Measurements from ENCODE around the gene ACTG1.
"Not testable (repeated sequence)": the region's sequence is repeated elsewhere in the genome, so short reads cannot be mapped to it uniquely, and the experiment has no call there.

The ACTG1 gene

DNA sequence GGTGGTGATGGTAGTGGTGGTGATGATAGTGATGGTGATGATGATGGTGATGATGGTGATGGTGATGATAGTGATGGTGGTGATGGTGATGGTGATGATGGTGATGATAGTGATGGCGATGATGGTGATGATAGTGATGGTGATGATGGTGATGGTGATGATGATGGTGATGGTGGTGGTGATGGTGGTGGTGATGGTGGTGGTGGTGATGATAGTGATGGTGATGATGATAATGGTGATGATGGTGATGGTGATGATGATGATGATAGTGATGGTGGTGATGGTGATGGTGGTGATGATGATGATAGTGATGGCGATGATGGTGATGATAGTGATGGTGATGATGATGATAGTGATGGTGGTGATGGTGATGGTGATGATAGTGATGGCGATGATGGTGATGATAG, 19.4 kb upstream of the ACTG1 start:
- DNase-seq: not testable (repeated sequence)

DNA sequence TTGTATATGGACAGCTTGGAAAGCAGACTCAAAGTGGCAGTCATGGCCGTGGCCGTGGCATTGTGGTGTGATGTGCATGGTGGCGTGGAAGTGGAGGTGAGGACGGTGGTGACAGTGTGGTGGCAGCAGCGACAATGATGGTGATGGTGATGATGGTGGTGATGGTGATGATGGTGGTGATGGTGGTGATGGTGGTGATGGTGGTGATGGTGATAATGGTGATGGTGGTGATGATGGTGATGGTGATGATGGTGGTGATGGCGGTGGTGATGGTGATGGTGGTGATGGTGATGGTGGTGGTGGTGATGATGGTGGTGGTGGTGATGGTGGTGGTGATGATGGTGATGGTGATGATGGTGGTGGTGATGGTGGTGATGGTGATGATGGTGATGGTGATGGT, 18.4 kb upstream of the ACTG1 start:
- not testable (repeated sequence) for DNase-seq

DNA sequence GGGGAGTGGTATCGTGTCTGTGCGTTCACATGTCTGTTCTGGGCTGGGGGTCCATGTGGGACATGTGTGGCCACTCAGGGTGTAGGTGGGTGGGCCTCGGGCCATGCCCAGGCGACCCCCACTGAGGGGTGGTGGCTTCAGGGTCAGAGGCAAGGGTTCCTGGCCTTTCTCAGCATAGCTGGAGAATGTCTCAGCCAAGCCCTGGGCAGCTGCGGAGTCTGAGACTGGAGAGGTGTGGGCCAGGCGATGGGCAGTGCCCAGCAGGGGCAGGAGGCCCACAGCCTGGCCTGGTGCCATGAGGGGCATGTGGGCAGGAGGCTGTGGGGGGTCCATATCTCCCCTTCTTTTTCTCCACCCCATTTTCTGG, 16.8 kb upstream of the ACTG1 start:
- no peak for DNase-seq

DNA sequence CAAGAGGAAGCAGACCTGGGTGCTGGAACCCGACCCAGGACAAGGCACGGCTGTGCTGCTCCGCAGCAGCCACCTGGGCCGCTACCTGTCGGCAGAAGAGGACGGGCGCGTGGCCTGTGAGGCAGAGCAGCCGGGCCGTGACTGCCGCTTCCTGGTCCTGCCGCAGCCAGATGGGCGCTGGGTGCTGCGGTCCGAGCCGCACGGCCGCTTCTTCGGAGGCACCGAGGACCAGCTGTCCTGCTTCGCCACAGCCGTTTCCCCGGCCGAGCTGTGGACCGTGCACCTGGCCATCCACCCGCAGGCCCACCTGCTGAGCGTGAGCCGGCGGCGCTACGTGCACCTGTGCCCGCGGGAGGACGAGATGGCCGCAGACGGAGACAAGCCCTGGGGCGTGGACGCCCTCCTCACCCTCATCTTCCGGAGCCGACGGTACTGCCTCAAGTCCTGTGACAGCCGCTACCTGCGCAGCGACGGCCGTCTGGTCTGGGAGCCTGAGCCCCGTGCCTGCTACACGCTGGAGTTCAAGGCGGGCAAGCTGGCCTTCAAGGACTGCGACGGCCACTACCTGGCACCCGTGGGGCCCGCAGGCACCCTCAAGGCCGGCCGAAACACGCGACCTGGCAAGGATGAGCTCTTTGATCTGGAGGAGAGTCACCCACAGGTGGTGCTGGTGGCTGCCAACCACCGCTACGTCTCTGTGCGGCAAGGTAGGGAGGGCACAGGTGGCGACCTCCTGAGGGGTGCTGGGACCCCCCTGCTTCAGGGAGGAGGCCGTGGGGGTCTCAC, 16.2 kb upstream of the ACTG1 start:
- no peak for DNase-seq

DNA sequence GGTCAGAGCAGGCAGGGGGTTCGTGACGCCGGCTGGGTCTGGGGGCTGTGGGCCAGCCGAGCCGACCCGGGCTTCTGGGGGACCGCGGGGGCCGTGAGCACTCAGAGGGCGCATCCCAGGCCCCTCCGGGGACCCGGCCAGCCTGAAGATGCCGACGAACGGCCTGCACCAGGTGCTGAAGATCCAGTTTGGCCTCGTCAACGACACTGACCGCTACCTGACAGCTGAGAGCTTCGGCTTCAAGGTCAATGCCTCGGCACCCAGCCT, 15.7 kb upstream of the ACTG1 start:
- no peak for DNase-seq

DNA sequence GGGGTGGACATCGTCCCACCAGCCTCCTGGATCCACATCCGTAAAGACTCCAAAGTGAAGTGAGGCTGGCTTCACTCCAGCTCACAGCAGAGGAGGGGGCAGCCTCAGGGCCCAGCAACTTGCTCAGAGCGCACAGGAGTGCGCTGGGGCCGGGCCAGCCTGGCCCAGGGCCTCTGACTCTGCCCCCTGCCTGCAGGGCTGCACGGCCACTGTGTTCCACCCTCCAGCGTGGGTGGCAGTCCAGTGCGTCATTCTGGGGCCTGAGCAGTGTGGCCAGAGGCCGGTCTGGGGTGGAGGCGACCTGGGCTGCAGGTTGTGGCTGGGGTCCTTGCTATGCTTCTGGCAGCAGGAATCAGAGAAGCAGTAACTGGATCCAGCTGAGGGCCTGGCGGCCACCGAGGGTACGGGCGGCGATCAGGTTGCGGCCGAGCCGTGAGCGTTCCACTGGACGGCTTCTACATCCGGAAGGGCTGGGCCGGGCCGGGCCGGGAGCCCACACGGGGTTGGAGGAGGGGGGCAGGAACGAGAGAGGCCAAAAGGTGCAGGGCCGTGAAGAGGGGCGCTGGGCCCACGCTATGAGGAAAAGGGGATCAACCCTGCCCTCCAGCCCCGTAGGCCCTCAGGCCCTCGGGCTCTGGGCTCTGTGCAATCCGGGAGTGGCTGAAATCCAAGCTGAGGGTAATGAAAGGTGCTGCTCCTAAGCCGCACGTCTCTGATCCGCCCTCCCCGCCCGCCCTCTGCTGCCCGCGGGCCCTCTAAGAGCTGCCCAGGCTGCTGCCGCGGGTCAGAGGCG, 15.2 kb upstream of the ACTG1 start, which contains the start of gene FSCN2:
Gene FSCN2, plus strand, starts transcription at position 787 of the 793 bp plus-strand sequence. CDS start 155 bp downstream, outside the sequence.
- no peak for DNase-seq

DNA sequence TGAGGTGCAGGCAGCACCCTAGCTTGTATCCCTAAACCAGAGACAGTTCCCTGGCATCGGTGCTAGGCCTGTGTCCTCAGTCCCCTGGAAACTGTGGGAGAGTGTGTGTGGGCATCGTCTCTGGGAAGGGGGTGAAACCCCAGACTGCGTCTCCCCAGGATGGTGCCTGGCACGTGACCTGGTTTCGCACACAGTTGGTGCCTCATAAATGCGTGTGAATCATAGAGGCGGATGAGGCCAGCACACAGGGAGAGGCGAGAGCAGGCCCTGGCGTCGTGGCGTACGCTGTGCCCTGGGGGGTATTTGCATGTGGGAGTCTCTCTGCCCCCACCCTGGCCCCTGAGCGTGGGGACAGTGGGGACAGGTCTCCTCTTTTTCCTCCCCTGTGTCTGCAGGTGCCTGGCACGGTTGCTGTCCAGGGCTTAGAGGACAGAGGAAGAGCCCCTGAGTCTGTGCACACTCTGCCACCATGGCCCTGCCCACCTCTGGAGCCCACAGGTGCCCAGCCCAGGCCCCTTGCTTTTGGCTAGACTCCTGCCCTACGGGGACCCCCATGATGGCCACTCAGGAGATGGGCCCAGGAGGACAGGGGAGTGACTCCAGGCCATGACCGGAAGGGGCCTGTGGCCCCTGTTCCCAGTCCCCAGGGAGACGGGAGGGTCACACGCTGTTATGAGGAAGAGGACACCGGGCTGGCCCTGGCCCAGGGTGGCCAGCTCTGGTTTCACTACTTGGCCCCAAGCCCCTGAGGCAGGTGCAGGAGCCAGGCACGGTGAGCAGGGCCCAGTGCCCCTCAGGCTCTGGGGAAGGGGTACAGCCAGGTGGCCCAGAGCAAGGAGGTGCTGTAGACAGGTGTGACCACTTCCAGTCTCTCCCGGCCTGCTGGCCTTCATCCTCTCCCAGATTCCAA, 14.3 kb upstream of the ACTG1 start:
- DNase-seq: no peak

DNA sequence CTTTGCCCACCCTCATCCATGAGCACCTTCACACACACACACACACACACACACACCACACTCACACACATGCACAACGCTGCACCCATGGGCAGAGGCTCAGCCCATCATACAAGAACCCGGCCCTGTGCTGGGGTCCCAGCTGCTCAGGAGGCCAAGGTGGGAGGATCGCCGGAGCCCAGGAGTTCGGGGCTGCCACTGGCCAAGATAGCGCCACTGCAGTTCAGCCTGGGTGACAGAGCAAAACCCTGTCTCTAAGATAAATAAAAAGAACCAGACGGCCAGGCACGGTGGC, 12.2 kb upstream of the ACTG1 start:
- DNase-seq: no peak

DNA sequence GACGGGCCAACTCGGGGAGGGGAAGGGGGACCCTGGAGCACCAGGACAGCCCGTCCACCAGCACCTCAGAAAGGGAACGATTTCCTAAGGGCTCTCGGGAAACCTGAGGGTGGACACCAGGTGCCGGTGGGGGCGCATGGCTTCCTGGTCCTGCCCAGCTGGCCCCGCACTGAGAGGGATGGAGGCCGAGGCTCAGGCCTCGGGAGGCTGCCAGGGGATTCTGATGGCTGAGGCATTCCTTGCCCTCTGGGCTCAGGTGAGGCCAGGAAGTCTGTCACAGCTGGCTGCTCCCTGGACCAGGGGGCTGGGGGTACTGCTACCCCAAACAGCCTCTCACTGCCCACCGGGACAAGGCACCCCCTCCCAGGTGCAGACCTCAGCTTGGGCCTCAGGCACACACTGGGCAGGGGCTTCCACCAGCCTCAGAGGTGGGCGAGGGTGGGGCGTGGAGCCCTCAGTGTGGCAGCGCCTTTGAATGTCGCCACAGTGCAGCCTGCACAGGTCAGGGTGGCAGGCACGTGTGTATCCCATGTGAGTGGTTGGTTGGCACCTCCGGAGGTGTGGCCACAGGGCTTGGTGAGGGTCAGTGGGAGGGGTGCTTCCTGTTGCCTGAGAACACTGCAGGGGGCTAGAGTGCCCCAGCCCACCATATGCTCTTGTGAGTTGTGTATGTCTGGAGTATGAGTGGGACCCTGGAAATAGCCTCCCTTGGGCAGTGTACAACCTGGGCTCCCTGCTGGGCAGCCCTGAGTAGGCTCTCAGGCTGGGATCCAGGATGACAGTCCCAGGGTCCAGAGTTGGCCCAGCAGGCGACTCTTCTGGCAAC, 11.7 kb upstream of the ACTG1 start:
- no peak for DNase-seq

DNA sequence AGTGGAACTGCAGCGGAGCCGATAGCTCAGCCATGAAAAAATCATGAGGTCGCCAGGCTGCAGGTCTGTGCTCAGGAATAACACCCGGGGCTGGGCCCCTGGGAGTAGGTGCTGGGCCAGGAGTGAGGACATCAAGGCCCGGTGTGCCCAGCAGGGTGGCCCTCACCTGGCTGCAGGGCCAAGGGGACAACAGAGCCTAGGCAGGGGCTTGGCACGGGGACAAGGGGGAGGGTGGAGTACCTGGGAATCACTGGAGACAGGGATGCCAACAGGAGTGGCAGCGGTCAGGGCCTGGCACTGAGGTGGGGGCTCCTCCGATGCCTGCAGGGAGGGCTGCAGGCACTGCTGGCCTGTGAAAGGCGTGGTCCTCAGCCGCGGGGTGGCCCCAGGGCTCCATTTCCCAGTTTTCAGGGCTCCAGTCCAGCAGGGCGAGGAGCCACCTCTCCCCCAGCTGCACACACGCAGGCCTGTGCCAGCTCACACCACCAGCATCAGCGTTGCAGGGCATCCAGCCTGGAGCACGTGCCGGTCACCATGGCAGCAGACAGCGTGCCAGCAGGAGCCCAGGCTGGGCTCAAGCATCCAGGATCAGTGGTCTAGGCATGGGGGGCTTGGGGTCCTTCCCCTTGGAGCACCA, 10.9 kb upstream of the ACTG1 start:
- DNase-seq: no peak

DNA sequence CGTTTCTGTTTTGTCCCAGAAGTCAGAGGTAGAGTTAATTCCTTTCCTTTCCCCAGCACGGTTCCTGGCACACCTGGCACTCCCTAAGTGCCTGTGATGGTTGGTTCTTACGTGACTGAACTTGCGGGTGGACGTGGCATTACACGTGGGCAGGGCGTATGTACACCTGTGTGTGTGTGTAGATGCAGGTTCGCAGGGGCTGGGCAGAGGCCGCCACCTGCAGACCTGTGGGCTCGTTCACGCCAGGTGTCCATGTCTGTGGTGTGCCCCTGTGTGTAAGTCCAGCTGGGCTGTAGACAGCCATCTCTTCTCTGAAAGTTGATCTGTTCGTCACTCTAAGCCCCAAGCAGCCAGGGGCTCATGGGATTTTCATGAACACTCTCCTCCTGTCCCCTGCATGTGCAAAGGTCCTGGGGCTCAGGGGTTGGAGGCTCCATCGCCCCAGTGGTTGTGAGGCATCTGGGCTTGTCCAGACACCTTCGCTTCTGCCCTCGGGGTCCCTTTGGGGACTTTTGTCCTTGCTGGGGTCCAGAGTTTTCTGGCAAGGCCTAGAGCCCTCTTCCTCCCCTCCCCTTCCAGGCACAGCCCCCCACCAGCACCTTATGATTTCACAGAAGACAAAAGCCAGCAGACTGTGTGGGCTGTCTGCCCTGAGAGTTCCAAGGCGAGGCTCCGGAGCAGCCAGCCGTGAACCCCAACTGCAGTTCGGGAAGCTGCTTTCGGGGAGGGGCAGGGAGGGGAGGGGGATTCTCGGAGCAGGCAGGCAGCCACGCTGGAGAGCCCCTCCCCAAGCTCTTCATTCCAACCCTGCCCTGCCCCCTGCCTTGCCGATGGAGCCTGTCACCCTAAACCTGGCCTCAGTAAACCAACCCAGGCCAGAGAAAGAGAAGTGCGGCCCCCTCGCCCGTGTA, 10.1 kb upstream of the ACTG1 start:
- DNase-seq: no peak

DNA sequence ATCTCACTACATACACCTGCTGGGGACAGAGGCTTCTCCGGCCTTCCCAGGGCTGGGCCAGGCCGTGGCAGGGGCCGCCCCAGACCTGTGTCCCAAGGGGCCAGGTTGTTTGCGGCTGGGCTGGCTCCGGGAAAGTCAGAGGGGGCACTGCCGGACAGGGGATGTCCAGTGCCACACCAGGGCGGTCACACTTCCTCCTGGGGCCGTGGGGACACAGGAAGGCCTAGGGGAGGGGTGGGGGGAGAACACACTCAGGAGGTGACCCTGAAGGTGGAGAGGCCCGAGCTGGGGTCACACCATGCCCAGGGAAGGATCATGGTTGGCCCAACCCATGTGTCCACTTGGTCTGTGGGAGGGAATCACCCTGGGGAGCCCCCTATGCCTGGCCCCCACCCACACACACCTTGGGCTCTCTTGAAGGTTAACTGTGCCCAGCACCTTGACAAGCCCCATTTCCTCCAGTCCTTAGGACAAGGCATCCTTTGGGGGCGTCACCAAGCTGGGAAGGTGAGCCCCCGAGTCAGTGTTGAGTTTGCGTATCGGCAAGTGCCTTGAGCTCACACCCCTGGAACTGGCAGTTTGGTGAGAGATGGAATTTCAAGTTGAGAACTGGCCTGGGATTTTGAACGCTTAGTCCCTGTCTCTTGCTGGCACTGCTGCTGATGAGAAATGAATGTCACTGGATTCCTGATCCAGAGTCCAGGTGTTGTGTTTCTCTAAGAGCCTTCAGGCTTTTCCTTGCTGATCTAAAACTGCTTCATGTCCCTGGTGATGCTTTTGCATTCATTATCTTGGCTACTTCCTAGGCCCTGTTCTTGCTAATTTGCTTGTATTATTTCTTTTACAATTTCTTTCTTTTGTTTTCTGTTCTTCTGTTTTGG, 7.7 kb upstream of the ACTG1 start:
- no peak for DNase-seq

DNA sequence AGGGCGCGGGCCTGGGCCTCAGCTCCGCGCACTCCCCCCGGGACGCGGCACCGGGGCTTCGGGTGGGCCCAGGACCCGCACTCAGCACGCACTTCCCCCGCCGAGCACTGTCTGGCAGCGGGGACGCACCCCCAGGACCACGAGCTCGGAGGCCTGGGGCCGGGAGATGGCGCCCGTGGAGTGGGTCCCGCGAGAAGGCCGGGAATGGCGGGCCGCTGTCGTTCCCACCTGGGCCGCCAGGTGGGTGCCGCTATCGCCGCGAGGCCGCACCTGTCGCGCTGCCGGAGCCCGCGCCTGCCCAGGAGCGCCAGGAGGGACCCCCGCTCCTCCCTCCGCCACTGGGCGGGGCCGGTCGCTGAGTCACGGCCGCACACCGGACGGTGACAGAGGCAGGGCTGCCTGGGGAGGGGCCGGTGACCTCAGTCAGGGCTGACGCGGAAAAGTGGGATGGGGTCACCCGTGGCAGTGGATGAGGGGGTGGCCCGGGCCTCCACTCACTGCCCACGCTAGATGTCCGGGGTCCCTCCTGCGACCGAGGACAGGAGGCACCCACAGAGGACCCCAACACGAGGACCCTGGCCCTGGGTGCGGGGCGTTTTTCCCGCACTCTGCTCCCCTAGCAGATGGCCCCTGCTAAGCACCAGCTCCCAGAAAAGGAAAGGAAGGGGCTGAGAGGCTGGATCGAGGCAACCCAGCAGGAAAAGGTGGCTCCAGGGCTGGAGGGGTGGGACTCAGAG, 6.9 kb upstream of the ACTG1 start:
- peak; percentile 82 for DNase-seq

DNA sequence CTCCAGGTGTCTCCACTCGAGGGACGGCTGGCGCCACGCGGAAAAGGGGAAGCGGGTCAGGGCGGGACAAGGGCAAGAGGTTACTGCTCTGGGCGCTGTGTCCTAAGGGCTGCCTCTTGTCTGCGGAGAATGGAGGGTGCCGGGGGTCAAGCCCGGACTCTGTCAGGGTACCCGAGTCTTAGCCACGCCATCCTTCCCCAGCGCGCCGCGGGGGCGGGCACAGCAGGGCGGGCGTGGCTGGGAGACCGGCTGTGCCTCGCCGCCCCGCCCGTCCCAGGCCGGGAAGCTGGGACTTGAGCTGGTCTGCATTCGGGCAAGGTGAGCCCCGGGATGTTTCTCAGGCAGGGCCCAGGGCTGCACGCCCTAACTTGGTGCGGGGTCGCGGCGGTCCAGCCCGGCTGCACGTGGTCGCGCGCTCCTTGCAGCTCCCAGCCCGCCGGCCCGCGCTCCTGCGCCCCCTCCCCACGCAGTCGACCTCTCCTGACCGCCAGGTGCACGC, 6.2 kb upstream of the ACTG1 start:
- DNase-seq: peak; percentile 44

DNA sequence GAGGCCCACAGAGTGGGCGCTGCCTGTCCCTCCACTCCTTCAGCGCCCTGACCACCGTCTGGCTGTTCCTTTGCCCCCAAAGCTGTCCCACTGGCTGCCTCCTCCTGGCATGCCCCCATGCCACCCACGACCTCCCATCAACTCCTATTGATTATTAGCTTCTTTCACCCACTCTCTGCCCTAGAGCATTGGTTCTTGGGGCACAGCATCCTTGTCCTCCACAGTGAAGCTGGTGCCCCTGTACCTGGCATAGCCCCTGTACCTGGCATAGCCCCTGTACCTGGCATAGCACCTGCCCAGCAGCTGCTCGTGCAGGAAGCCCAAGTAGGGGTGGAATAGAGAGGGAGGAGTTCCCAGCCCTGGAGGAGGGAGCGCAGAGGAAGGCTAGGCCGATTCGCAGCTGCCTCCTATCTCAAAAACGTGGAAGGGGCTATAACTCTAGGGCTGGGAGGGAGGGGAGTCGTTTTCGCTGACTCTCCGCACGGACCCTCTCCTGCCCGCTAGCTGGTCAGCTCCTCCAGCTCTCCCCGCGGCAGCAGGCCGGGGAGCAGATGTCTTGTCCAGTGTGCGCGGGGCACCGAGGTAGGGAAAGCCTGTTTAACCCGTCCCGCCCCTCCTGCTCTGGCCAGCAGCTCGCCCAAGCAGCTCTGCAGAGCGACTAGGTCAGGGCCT, 5.7 kb upstream of the ACTG1 start:
- peak; percentile 12 for DNase-seq

DNA sequence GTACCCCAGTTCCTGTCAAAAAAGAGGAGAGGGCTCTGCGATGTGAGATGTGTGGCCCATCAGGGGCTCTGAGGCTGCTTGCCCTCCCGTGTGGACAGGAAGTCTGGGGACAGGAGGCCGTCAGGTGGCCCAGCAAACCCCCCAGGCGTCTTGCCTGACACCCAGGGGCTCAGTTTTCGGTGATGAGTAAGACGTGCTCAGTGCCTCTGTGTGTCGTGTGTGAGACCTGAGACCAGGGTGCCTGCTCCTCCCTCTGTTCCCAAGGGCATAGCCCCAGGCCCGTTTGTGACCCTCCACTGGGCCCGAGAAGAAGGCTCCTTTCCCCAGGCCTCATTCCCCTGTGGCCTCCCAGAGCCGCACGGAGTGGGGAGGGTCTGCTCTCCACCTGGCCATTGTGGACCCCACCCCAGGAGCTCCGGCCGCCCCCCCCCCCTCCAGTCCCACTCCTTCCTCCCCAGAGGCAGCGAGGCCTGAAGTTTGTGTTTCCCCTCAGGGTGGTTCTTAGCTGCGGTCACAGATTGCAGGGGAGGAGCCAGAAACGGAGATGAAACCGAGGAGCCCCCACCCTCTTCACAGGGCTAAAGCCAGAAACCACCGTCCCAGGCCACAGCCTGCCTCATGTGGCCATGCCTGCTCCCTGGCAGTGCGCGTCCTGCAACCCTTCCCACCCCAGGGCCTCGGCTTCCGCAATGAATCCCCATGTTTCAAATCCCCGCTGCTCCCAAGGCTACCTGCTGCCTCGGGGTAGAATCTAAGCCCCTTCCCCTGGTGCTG, 4.9 kb upstream of the ACTG1 start:
- no peak for DNase-seq

DNA sequence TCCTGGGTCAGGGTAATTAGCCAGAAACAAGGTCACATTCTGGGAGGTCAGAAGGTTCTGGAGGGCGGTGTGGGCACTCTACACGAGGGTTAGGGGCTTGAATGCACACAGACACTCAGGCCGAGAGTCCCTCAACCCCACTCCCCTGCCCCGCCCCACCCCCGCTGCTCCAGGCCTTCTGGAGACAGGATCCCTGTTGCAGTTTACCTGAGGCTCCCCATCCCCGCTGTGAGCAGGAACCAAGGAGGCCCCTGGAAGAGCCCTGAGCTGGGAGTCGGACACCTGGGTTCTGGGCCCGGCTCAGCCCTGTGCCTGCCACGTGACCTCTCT, 4.4 kb upstream of the ACTG1 start:
- DNase-seq: peak; percentile 7

DNA sequence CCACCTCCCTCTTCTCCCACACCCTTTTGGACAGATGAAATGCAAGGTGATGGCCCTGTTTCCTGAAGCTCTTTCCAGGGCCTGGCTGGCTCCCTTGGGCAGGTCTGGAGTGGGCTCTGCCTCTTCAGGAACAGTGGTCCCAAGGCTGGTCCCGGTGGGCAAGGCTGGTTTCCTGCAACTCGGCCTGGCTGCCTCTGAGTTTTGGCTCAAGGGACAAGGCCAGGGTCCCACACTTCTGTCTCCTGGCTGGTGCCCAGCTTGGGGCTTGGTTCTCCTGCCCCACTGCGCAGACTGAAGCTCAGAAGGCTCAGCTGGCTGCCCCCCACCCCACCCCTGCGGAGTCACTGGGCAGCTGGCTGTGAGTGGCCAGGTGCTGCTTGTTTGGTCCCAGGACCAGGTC, 3.8 kb upstream of the ACTG1 start:
- DNase-seq: no peak

Measured in CD4-positive, alpha-beta T cell treated with Interleukin-17A for 4 hours (primary cell).